Liver (tissue), 9 donors: Measurements from ENCODE around the gene COL15A1. TPM values are rescaled to one million over a fixed set of nuclear protein-coding genes. Genes with fewer than 3 reads are reported as not detected.

Experiments
- DNase-seq: peaks from one replicate; pipeline ENCODE4 v3.0.0-alpha.2; 2017; ENCODE audit warnings: low spot score
- H3K27ac ChIP-seq, 2 donors: one replicate each; pipeline ENCODE4 v1.7.0; 2013; ENCODE audit warnings: inconsistent platforms in 2 of 2, low read length in 2 of 2, control low read depth in 1 of 2, low read depth in 1 of 2, mild to moderate bottlenecking in 1 of 2
- H3K27me3 ChIP-seq, 4 donors: one replicate each; pipeline versions ENCODE4 v1.6.1 to v1.7.0; 2013; ENCODE audit warnings: low read length in 3 of 4, inconsistent platforms in 1 of 4, mild to moderate bottlenecking in 1 of 4, moderate library complexity in 1 of 4; ENCODE audit not compliant: control insufficient read depth in 4 of 4, insufficient read depth in 4 of 4
- H3K36me3 ChIP-seq, 4 donors: one replicate each; pipeline versions ENCODE4 v1.6.1 to v1.7.0; 2013; ENCODE audit warnings: low read length in 3 of 4, mild to moderate bottlenecking in 3 of 4, low read depth in 1 of 4, moderate library complexity in 1 of 4; ENCODE audit not compliant: control insufficient read depth in 4 of 4, insufficient read depth in 3 of 4
- H3K4me1 ChIP-seq, 4 donors: one replicate each; pipeline versions ENCODE4 v1.6.1 to v1.7.0; 2013; ENCODE audit warnings: low read length in 3 of 4, mild to moderate bottlenecking in 3 of 4, moderate library complexity in 1 of 4; ENCODE audit not compliant: control insufficient read depth in 4 of 4, insufficient read depth in 4 of 4
- H3K4me3 ChIP-seq, 3 donors: one replicate each; pipeline versions ENCODE4 v1.6.1 to v1.7.0; 2013; ENCODE audit warnings: low read length in 3 of 3, control low read depth in 1 of 3, low read depth in 1 of 3, mild to moderate bottlenecking in 1 of 3
- H3K9ac ChIP-seq, 2 donors: one replicate each; pipeline ENCODE4 v1.7.0; 2013; ENCODE audit warnings: low read length in 2 of 2, mild to moderate bottlenecking in 2 of 2, moderate library complexity in 2 of 2, control low read depth in 1 of 2, low read depth in 1 of 2
- H3K9me3 ChIP-seq, 4 donors: one replicate each; pipeline versions ENCODE4 v1.6.1 to v1.7.0; 2013; ENCODE audit warnings: low read length in 3 of 4; ENCODE audit not compliant: control insufficient read depth in 4 of 4
- EGR1 ChIP-seq, 2 donors: IDR thresholded peaks; 2 replicates each; pipeline ENCODE4 v1.6.1; 2016 to 2018; ENCODE audit warnings: antibody characterized with exemption in 2 of 2, low read depth in 2 of 2
- FOXA2 ChIP-seq: IDR thresholded peaks from 2 replicates; pipeline ENCODE4 v1.6.1; 2016; ENCODE audit warnings: antibody characterized with exemption
- GABPA ChIP-seq, 2 donors: IDR thresholded peaks in 1 of 2; conservative IDR thresholded peaks in 1 of 2; 2 replicates each; pipeline ENCODE4 v1.6.1; 2016; ENCODE audit warnings: antibody characterized with exemption in 2 of 2, mild to moderate bottlenecking in 1 of 2, moderate library complexity in 1 of 2
- HNF4A ChIP-seq, 2 donors: conservative IDR thresholded peaks; 2 replicates each; pipeline ENCODE4 v1.6.1; 2016; ENCODE audit warnings: antibody characterized with exemption in 2 of 2, mild to moderate bottlenecking in 2 of 2
- JUND ChIP-seq, 2 donors: IDR thresholded peaks; 2 replicates each; pipeline ENCODE4 v1.6.1; 2016; ENCODE audit warnings: antibody characterized with exemption in 2 of 2
- RAD21 ChIP-seq, 2 donors: IDR thresholded peaks; 2 replicates each; pipeline ENCODE4 v1.6.1; 2016; ENCODE audit warnings: antibody characterized with exemption in 2 of 2, mild to moderate bottlenecking in 2 of 2
- RXRA ChIP-seq, 2 donors: IDR thresholded peaks; 2 replicates each; pipeline ENCODE4 v1.6.1; 2017 to 2018; ENCODE audit warnings: antibody characterized with exemption in 2 of 2, mild to moderate bottlenecking in 1 of 2
- SP1 ChIP-seq: IDR thresholded peaks from 2 replicates; pipeline ENCODE4 v1.6.1; 2018; ENCODE audit warnings: antibody characterized with exemption, mild to moderate bottlenecking
- TAF1 ChIP-seq: conservative IDR thresholded peaks from 2 replicates; pipeline ENCODE4 v1.6.1; 2016; ENCODE audit warnings: antibody characterized with exemption, mild to moderate bottlenecking
- YY1 ChIP-seq: IDR thresholded peaks from 2 replicates; pipeline ENCODE4 v1.6.1; 2016; ENCODE audit warnings: antibody characterized with exemption, mild to moderate bottlenecking
- WGBS: extraction: QIAGEN DNeasy Blood & Tissue Kit; methylation state at CpG from one replicate; pipeline ENCODE4 v1.1.7; 2013; 5-methylcytosine and 5-hydroxymethylcytosine counted together
- polyA plus RNA-seq, 2 donors: library from polyadenylated mRNA; stranded (reverse) in 1 of 2; unstranded in 1 of 2; fragments of 200-250 nt in 1 of 2; fragments of >200 nt in 1 of 2; fragmentation: Nextera tagmentation in 1 of 2; extraction: Ambion mirVana in 1 of 2; gene quantifications; one replicate each; pipeline versions ENCODE4 v1.2.1 to v1.2.3, GENCODE V29; 2013 to 2015
- total RNA-seq, 2 donors: library from RNA; depleted of rRNA; stranded (reverse); fragments of >200 nt; gene quantifications; one replicate each; pipeline ENCODE4 v1.2.3, GENCODE V29; 2014
- TF ChIP-seq, protein P1 (sequence below): IDR thresholded peaks from 2 replicates; pipeline ENCODE4 v1.6.1; 2016; ENCODE audit warnings: antibody characterized with exemption
- TF ChIP-seq, protein P2 (sequence below): IDR thresholded peaks from 2 replicates; pipeline ENCODE4 v1.6.1; 2016; ENCODE audit warnings: antibody characterized with exemption, mild to moderate bottlenecking
- TF ChIP-seq, protein P3 (sequence below): IDR thresholded peaks from 2 replicates; pipeline ENCODE4 v1.6.1; 2016; ENCODE audit warnings: antibody characterized with exemption
- donor health status: healthy.
- donor health status: healthy.
- donor health status: healthy.
- donor health status: healthy.
- donor health status: healthy.

Gene COL15A1
- total and polyA plus RNA-seq, 4 donors: 0.10 to 0.42 (median 0.24) TPM

DNA sequence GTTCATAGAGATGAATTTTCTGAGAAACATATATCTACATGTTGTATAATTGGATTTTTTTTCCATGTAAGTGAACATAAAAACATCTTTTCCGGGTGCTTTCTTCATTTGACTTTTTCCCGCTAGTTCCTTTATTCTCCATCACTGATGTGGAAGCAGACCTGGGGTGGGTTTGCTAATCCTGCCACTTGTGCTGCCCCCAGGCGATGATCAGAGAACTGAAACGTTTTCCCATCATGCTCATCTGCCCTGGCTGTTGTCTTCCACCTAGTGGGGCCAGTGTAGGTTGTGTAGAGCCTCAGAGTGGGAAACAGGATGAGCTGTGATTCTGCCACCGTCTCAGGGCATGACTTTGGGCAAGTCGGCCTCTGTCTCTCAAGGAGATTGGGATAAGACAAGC is 127.0 kb downstream of the COL15A1 start:
- WGBS: 82% methylated on average over 6 of the region's 6 CpGs

DNA sequence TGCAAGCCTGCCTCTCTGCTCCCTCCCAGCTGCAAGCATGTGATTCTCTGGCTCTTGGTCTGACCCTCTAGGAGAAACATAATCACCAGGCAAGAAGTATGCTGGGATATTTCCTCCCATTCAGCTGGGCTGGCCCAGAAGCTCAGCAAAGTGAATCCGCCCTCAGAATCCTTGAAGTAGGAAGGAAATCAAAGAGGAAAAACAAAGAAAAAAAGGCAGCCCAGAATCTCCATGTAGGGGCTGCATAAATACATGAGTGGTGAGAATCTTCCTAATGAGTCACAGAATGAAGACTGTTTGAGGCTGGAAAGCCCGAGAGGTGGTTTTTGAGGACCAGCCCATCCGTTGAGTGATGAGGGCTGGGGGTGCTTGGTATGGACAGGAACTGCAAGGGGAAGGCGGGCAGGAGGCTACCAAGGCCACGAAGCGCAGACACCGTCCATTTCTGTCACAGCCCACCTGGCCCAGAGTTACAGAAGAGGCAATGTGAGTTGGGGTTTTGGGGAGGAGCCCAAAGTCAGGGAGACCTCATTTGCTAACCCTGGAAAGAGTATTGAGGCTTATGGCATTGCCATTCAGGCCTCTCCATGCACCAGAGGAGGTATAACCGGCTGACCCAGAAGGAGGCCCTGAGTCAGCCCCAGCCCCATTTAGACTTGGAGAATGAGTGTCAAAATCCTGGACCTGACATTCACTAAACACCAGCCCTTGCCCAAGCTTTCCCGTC is 127.8 kb downstream of the COL15A1 start:
- no peaks in the 10 kb centered on the region for H3K9me3 ChIP-seq
- WGBS: 91% methylated on average over 9 of the region's 9 CpGs
- peaks cover 0 to 5% (median 0%) of the 10 kb centered on the region in 4 donors for H3K27me3 ChIP-seq
- TF ChIP-seq YY1: no peak
- TF ChIP-seq RAD21 (IDR thresholded peaks at IDR 0.05): no peak
- TF ChIP-seq TAF1: no peak
- TF ChIP-seq, protein P1, sequence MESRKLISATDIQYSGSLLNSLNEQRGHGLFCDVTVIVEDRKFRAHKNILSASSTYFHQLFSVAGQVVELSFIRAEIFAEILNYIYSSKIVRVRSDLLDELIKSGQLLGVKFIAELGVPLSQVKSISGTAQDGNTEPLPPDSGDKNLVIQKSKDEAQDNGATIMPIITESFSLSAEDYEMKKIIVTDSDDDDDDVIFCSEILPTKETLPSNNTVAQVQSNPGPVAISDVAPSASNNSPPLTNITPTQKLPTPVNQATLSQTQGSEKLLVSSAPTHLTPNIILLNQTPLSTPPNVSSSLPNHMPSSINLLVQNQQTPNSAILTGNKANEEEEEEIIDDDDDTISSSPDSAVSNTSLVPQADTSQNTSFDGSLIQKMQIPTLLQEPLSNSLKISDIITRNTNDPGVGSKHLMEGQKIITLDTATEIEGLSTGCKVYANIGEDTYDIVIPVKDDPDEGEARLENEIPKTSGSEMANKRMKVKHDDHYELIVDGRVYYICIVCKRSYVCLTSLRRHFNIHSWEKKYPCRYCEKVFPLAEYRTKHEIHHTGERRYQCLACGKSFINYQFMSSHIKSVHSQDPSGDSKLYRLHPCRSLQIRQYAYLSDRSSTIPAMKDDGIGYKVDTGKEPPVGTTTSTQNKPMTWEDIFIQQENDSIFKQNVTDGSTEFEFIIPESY: no peak
- TF ChIP-seq FOXA2: no peak
- TF ChIP-seq HNF4A (conservative IDR thresholded peaks at IDR 0.05): no peak
- no peak for TF ChIP-seq EGR1 (IDR thresholded peaks at IDR 0.05; ENCODE audit: low read depth in 2 of 2)
- TF ChIP-seq, protein P2, sequence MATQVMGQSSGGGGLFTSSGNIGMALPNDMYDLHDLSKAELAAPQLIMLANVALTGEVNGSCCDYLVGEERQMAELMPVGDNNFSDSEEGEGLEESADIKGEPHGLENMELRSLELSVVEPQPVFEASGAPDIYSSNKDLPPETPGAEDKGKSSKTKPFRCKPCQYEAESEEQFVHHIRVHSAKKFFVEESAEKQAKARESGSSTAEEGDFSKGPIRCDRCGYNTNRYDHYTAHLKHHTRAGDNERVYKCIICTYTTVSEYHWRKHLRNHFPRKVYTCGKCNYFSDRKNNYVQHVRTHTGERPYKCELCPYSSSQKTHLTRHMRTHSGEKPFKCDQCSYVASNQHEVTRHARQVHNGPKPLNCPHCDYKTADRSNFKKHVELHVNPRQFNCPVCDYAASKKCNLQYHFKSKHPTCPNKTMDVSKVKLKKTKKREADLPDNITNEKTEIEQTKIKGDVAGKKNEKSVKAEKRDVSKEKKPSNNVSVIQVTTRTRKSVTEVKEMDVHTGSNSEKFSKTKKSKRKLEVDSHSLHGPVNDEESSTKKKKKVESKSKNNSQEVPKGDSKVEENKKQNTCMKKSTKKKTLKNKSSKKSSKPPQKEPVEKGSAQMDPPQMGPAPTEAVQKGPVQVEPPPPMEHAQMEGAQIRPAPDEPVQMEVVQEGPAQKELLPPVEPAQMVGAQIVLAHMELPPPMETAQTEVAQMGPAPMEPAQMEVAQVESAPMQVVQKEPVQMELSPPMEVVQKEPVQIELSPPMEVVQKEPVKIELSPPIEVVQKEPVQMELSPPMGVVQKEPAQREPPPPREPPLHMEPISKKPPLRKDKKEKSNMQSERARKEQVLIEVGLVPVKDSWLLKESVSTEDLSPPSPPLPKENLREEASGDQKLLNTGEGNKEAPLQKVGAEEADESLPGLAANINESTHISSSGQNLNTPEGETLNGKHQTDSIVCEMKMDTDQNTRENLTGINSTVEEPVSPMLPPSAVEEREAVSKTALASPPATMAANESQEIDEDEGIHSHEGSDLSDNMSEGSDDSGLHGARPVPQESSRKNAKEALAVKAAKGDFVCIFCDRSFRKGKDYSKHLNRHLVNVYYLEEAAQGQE: no peak
- TF ChIP-seq JUND (IDR thresholded peaks at IDR 0.05): no peak
- TF ChIP-seq GABPA (IDR thresholded peaks at IDR 0.05 in 1 of 2, conservative IDR thresholded peaks at IDR 0.05 in 1 of 2): no peak
- H3K4me3 ChIP-seq: no peak overlapping the region
- H3K4me1 ChIP-seq: no peaks in the 10 kb centered on the region
- DNase-seq: no peak
- H3K27ac ChIP-seq: no peak overlapping the region
- H3K36me3 ChIP-seq: no peaks in the 10 kb centered on the region
- no peak overlapping the region for H3K9ac ChIP-seq

More for the DNA sequence above, 127.0 kb downstream of the COL15A1 start:
- H3K27me3 ChIP-seq: no peaks in the 10 kb centered on the region
- no peak overlapping the region for H3K27ac ChIP-seq
- H3K36me3 ChIP-seq: no peaks in the 10 kb centered on the region
- H3K9me3 ChIP-seq: no peaks in the 10 kb centered on the region
- H3K4me3 ChIP-seq: no peak overlapping the region
- H3K9ac ChIP-seq: no peak overlapping the region
- no peak for DNase-seq
- H3K4me1 ChIP-seq: no peaks in the 10 kb centered on the region
- TF ChIP-seq RAD21 (IDR thresholded peaks at IDR 0.05) (no peak), TAF1 (no peak), RXRA (IDR thresholded peaks at IDR 0.05) (no peak), YY1 (no peak), EGR1 (IDR thresholded peaks at IDR 0.05; ENCODE audit: low read depth in 2 of 2) (no peak), SP1 (no peak), FOXA2 (no peak)
- TF ChIP-seq, protein P1: no peak
- TF ChIP-seq, protein P3, sequence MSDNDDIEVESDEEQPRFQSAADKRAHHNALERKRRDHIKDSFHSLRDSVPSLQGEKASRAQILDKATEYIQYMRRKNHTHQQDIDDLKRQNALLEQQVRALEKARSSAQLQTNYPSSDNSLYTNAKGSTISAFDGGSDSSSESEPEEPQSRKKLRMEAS: no peak
